Naive thymus-derived CD4-positive, alpha-beta T cell (primary cell): ENCODE data around the gene PSKH1. TPM values are rescaled to one million over a fixed set of nuclear protein-coding genes. Genes with fewer than 3 reads are reported as not detected.
"Not testable (repeated sequence)": the region's sequence is repeated elsewhere in the genome, so short reads cannot be mapped to it uniquely, and the experiment has no call there.

Source experiments
- ATAC-seq: fragments of 150-1000 bp; cut with Tn5 transposase; 2 replicates; pipeline ENCODE4 v1.10.0; 2021; ENCODE audit warnings: mild to moderate bottlenecking, moderate library complexity
- CTCF ChIA-PET: fragments of 350-600 bp; sonication (Branson Sonifier 250); formaldehyde crosslinking; loops from one replicate; lab custom pipeline; 2021; ENCODE audit warnings: antibody characterized with exemption; lab: Charles Lee
- POLR2A ChIA-PET: fragments of 350-600 bp; sonication (Branson Sonifier 250); formaldehyde crosslinking; loops from one replicate; lab custom pipeline; 2021; ENCODE audit warnings: antibody characterized with exemption, inconsistent platforms; lab: Charles Lee
- DNase-seq, 9 donors: peaks; one replicate each; pipeline versions ENCODE4 v3.0.0 to v3.0.0-alpha.2; 2020 to 2022; ENCODE audit warnings: mixed read lengths in 1 of 9
- H3K27ac ChIP-seq: one replicate; pipeline ENCODE4 v1.7.0; 2013; ENCODE audit warnings: mild to moderate bottlenecking, low read depth, low read length, moderate library complexity
- H3K27me3 ChIP-seq, 2 donors: one replicate each; pipeline ENCODE4 v1.7.0; 2013; ENCODE audit warnings: low read length in 2 of 2, mild to moderate bottlenecking in 2 of 2, moderate library complexity in 2 of 2; ENCODE audit not compliant: control insufficient read depth in 2 of 2, insufficient read depth in 2 of 2
- H3K36me3 ChIP-seq, 3 experiments: 1 replicate in 2 of 3; 2 replicates in 1 of 3; pipeline ENCODE4 v1.7.0; 2013; ENCODE audit warnings: low read length in 3 of 3, mild to moderate bottlenecking in 3 of 3, moderate library complexity in 1 of 3; ENCODE audit not compliant: insufficient read depth in 3 of 3, control insufficient read depth in 2 of 3
- H3K4me1 ChIP-seq, 2 donors: one replicate each; pipeline ENCODE4 v1.7.0; 2013; ENCODE audit warnings: low read length in 2 of 2, mild to moderate bottlenecking in 2 of 2, moderate library complexity in 1 of 2; ENCODE audit not compliant: control insufficient read depth in 2 of 2, insufficient read depth in 2 of 2
- H3K4me3 ChIP-seq: 2 replicates; pipeline ENCODE4 v1.7.0; 2013; ENCODE audit warnings: mild to moderate bottlenecking, low read length
- H3K9me3 ChIP-seq, 3 experiments: 1 replicate in 2 of 3; 2 replicates in 1 of 3; pipeline ENCODE4 v1.7.0; 2013; ENCODE audit warnings: low read length in 3 of 3; ENCODE audit not compliant: control insufficient read depth in 2 of 3
- H3K27ac Mint-ChIP-seq, 9 donors: one replicate each; pipeline ENCODE4 v1.8.0; 2020 to 2022; ENCODE audit warnings: mixed read lengths in 9 of 9, mild to moderate bottlenecking in 8 of 9, moderate library complexity in 5 of 9, inconsistent platforms in 2 of 9
- H3K27me3 Mint-ChIP-seq, 5 donors: one replicate each; pipeline ENCODE4 v1.8.0; 2021 to 2022; ENCODE audit warnings: mixed read lengths in 5 of 5, mild to moderate bottlenecking in 1 of 5
- H3K36me3 Mint-ChIP-seq, 5 donors: one replicate each; pipeline ENCODE4 v1.8.0; 2020 to 2022; ENCODE audit warnings: mixed read lengths in 5 of 5, mild to moderate bottlenecking in 3 of 5, inconsistent platforms in 1 of 5
- H3K4me1 Mint-ChIP-seq, 7 donors: one replicate each; pipeline ENCODE4 v1.8.0; 2020 to 2022; ENCODE audit warnings: mixed read lengths in 7 of 7, mild to moderate bottlenecking in 3 of 7, inconsistent platforms in 1 of 7
- H3K4me3 Mint-ChIP-seq, 10 donors: one replicate each; pipeline ENCODE4 v1.8.0; 2020 to 2022; ENCODE audit warnings: mild to moderate bottlenecking in 10 of 10, mixed read lengths in 10 of 10, moderate library complexity in 6 of 10, inconsistent platforms in 2 of 10
- H3K9me3 Mint-ChIP-seq, 11 donors: one replicate each; pipeline ENCODE4 v1.8.0; 2020 to 2022; ENCODE audit warnings: mixed read lengths in 11 of 11, mild to moderate bottlenecking in 4 of 11, inconsistent platforms in 1 of 11, moderate library complexity in 1 of 11
- intact Hi-C, 2 donors: fragments of 100-400 bp; cut with micrococcal nuclease; formaldehyde crosslinking; loops; one replicate each; pipeline ENCODE4 v1.15.1; 2023
- polyA plus RNA-seq, 2 donors: library from polyadenylated mRNA; unstranded; fragments of 300-500 nt; fragmentation: Illumina TruSeq; gene quantifications; one replicate each; pipeline ENCODE4 v1.2.3, GENCODE V29; 2021
- total RNA-seq, 6 experiments: library from RNA in 5 of 6; stranded (reverse) in 5 of 6; gene quantifications; 1 replicate in 5 of 6; 2 replicates in 1 of 6; pipeline ENCODE4 v1.2.3 and lab custom pipeline; 2021 to 2026

Gene PSKH1
- total and polyA plus RNA-seq, 7 experiments from 2014 or later, result 18.0 to 34.0 (median 23.3) TPM

DNA sequence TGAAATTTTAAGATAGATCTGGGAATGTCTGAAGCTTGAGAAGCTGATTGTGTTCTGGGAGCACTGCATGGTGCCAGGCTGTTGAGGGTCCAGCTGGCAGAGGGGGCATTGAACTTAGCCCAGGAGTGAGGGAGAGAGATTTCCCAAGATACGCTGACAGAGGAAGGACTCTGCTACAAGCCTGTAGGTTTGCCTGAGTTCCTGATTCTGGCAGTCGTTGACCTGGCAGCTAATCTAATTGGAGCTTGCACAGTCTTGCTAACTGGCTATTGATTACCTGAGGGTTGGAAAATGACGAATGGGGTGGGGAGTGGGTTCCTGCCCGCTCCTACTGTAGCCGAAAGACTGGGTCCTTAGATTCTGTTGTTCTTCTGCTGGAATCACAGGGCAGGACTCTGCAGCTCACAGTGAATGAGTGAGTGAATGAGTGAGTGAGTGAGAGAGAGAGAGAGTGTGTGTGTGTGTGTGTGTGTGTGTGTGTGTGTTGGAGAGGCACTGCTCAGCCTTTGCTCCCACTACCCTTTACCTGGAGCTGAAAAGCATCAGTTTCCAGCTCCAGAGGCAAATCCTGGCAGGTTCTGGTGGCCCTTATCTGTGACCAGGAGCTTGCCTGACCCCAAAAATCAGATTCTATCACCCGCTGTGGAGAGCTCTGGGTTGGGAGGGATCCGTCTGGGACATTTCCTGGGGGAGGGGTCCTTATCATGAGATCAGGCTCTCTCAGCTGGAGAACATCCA, 21.9 kb downstream of the PSKH1 start:
- Histone ChIP-seq H3K4me3 (no peak overlapping the region), H3K27ac (no peak overlapping the region), H3K9me3 (no peaks in the 10 kb centered on the region), H3K4me1 (no peaks in the 10 kb centered on the region), H3K36me3 (peaks cover 0 to 63% (median 1%) of the 10 kb centered on the region in 3 experiments), H3K27me3 (no peaks in the 10 kb centered on the region)
- no peak for DNase-seq
- Mint-ChIP-seq H3K9me3 (no peaks in the 10 kb centered on the region), H3K4me3 (no peak overlapping the region), H3K27ac (peak overlapping the region in 4 of 9 donors; percentile 18 to 57 (median 52)), H3K4me1 (peaks cover 21 to 44% (median 35%) of the 10 kb centered on the region in 7 donors), H3K27me3 (no peaks in the 10 kb centered on the region), H3K36me3 (peaks cover 0 to 27% (median 0%) of the 10 kb centered on the region in 5 donors)
- intact Hi-C loops, result no loop called here
- POLR2A ChIA-PET, result no interaction called here
- CTCF ChIA-PET, result interaction anchor here (0.7 kb wide), 2 partner anchors 13 to 99 kb away, joined by 3 to 7 read pairs; no protein-coding TSS in a partner anchor
- ATAC-seq, result no peak

- Mint-ChIP-seq H3K27ac (peak overlapping the region in 1 of 9 donors; percentile 72), H3K36me3 (peaks cover 0 to 27% (median 0%) of the 10 kb centered on the region in 5 donors), H3K4me1 (peaks cover 22 to 41% (median 32%) of the 10 kb centered on the region in 7 donors)
- H3K27ac ChIP-seq, H3K27me3 ChIP-seq, H3K4me3 ChIP-seq, H3K9me3 ChIP-seq, intact Hi-C loops, H3K4me1 ChIP-seq, POLR2A ChIA-PET, DNase-seq, H3K4me3 Mint-ChIP-seq, H3K27me3 Mint-ChIP-seq, H3K9me3 Mint-ChIP-seq, ATAC-seq: not testable (repeated sequence)
- CTCF ChIA-PET, result interaction anchor here (0.7 kb wide), 1 partner anchor 12 kb away, joined by 3 read pairs; no protein-coding TSS in a partner anchor
- peaks cover 0 to 61% (median 0%) of the 10 kb centered on the region in 3 experiments for H3K36me3 ChIP-seq
These were observed 22.4 kb downstream of the PSKH1 start for GRCh38 chr16:67915496-67915769.

DNA sequence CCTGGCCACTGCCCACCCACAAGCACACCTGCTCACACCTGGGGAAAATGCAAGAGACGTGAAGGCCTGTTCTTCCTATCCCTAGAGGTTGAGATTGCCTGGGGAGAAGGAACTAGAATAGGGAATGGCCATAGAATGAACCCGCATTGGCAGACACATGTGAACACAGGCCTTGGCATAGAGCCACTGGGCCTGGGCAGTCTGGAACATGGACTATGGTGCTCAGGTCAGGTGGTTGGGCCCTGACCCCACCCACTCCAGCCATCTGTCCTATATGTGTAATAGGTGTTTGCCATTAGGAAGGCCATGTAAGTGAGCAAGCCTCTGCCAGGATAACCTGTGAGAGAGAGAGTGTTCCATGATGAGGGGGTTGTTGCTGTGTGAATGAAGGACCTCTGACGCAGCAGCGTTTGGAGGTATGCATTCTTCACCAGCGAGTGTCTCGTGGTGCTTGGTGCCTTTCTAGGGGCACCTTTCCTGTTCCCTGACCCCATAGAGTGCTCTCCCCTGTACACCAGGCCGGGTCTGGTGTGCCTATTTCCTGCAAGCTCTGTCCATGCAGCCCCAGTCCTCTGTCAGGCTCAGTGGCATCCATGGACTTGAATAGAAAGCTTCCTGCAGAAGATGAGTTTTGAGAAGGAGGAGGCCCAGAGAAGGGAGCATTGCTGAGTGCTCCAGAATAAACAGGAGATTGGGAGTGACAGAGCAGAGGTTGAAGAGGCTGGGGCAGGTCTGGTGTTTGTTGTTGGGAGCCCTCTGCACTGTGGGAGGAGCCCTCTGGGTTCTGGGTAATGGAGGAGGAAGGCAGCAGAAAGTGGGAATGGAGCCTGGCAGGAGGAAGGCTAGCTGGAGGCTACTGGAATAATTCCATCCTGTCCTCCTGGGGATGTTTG, 23.0 kb downstream of the PSKH1 start:
- no peak for DNase-seq
- no peaks in the 10 kb centered on the region for H3K4me1 ChIP-seq
- H3K27ac Mint-ChIP-seq, result peak overlapping the region in 3 of 9 donors; percentile 45 to 72 (median 64)
- no peaks in the 10 kb centered on the region for H3K27me3 Mint-ChIP-seq
- no peak for ATAC-seq
- intact Hi-C loops, result no loop called here
- peaks cover 23 to 40% (median 32%) of the 10 kb centered on the region in 7 donors for H3K4me1 Mint-ChIP-seq
- peaks cover 0 to 58% (median 0%) of the 10 kb centered on the region in 3 experiments for H3K36me3 ChIP-seq
- peaks cover 0 to 25% (median 0%) of the 10 kb centered on the region in 5 donors for H3K36me3 Mint-ChIP-seq
- no peak overlapping the region for H3K27ac ChIP-seq
- no peaks in the 10 kb centered on the region for H3K9me3 Mint-ChIP-seq
- H3K4me3 Mint-ChIP-seq, result no peak overlapping the region
- H3K9me3 ChIP-seq, result no peaks in the 10 kb centered on the region
- H3K27me3 ChIP-seq, result no peaks in the 10 kb centered on the region
- CTCF ChIA-PET, result interaction anchor here (0.9 kb wide), 1 partner anchor 99 kb away, joined by 3 read pairs; no protein-coding TSS in a partner anchor
- POLR2A ChIA-PET, result interaction anchor here (0.7 to 1.0 kb wide), 2 partner anchors 9 to 199 kb away, joined by 3 read pairs; no protein-coding TSS in a partner anchor
- no peak overlapping the region for H3K4me3 ChIP-seq

- Mint-ChIP-seq H3K36me3 (peaks cover 0 to 22% (median 0%) of the 10 kb centered on the region in 5 donors), H3K27me3 (no peaks in the 10 kb centered on the region), H3K4me1 (peaks cover 23 to 49% (median 39%) of the 10 kb centered on the region in 7 donors)
These were observed 24.2 kb downstream of the PSKH1 start for GRCh38 chr16:67917140-67917851.

GRCh38 chr16:67917852-67918236, 24.8 kb downstream of the PSKH1 start:
- peak in 1 of 9 donors; percentile 44 for DNase-seq
- Mint-ChIP-seq H3K4me1 (peaks cover 23 to 50% (median 41%) of the 10 kb centered on the region in 7 donors), H3K27ac (peak overlapping the region in 6 of 9 donors; percentile 28 to 81 (median 70)), H3K4me3 (peak overlapping the region in 1 of 10 donors; percentile 27), H3K27me3 (no peaks in the 10 kb centered on the region), H3K9me3 (no peaks in the 10 kb centered on the region), H3K36me3 (peaks cover 0 to 22% (median 0%) of the 10 kb centered on the region in 5 donors)
- H3K9me3 ChIP-seq, result no peaks in the 10 kb centered on the region
- ATAC-seq, result no peak
- intact Hi-C loops, result no loop called here
- no peaks in the 10 kb centered on the region for H3K27me3 ChIP-seq
- peaks cover 0 to 53% (median 0%) of the 10 kb centered on the region in 3 experiments for H3K36me3 ChIP-seq
- no peak overlapping the region for H3K27ac ChIP-seq
- no peak overlapping the region for H3K4me3 ChIP-seq
- ChIA-PET CTCF (no interaction called here), POLR2A (interaction anchor here (0.7 kb wide), 1 partner anchor 179 kb away, joined by 3 read pairs; no protein-coding TSS in a partner anchor)
- no peaks in the 10 kb centered on the region for H3K4me1 ChIP-seq

More at GRCh38 chr16:67917140-67917851, 24.2 kb downstream of the PSKH1 start:
- peak overlapping the region in 1 of 10 donors; percentile 27 for H3K4me3 Mint-ChIP-seq
- Histone ChIP-seq H3K27me3 (no peaks in the 10 kb centered on the region), H3K9me3 (no peaks in the 10 kb centered on the region), H3K27ac (no peak overlapping the region), H3K36me3 (peaks cover 0 to 50% (median 0%) of the 10 kb centered on the region in 3 experiments), H3K4me1 (no peaks in the 10 kb centered on the region), H3K4me3 (no peak overlapping the region)
- ATAC-seq (no peak), DNase-seq (no peak)
- no peaks in the 10 kb centered on the region for H3K9me3 Mint-ChIP-seq
- ChIA-PET POLR2A (interaction anchor here (0.7 kb wide), 1 partner anchor 180 kb away, joined by 3 read pairs; no protein-coding TSS in a partner anchor), CTCF (no interaction called here)
- intact Hi-C loops, result no loop called here
- H3K27ac Mint-ChIP-seq, result peak overlapping the region in 6 of 9 donors; percentile 28 to 81 (median 70)
